HCT116 (cell line): ENCODE measurements around the gene UBL5.

Source experiments
- EZH2 ChIP-seq: fragments of 200-600 bp; sonication (generic); IDR thresholded peaks from 2 replicates; pipeline ENCODE4 v1.6.1; 2017; ENCODE audit warnings: antibody characterized with exemption, mixed run types
- RAD21 ChIP-seq: IDR thresholded peaks from 2 replicates; pipeline ENCODE4 v1.6.1; 2012; ENCODE audit warnings: low read depth, mild to moderate bottlenecking
- SIN3A ChIP-seq: IDR thresholded peaks from 2 replicates; pipeline ENCODE4 v1.6.1; 2012; ENCODE audit warnings: low read depth
- YY1 ChIP-seq: IDR thresholded peaks from 2 replicates; pipeline ENCODE4 v1.6.1; 2011; ENCODE audit warnings: low read length, low read depth, moderate library complexity, mild to moderate bottlenecking; ENCODE audit not compliant: insufficient replicate concordance; ENCODE audit errors: extremely low read depth
- TF ChIP-seq, protein P1 (sequence below), 3 experiments: fragments of 200-600 bp in 1 of 3; sonication (generic) in 1 of 3; IDR thresholded peaks in 2 of 3; conservative IDR thresholded peaks in 1 of 3; 2 replicates each; pipeline ENCODE4 v1.5.1; 2012 to 2017; ENCODE audit warnings: low read depth in 2 of 3, low read length in 2 of 3, antibody characterized with exemption in 1 of 3, borderline replicate concordance in 1 of 3, control low read depth in 1 of 3, mild to moderate bottlenecking in 1 of 3, mixed read lengths in 1 of 3, mixed run types in 1 of 3, moderate library complexity in 1 of 3; ENCODE audit not compliant: insufficient read depth in 1 of 3

DNA sequence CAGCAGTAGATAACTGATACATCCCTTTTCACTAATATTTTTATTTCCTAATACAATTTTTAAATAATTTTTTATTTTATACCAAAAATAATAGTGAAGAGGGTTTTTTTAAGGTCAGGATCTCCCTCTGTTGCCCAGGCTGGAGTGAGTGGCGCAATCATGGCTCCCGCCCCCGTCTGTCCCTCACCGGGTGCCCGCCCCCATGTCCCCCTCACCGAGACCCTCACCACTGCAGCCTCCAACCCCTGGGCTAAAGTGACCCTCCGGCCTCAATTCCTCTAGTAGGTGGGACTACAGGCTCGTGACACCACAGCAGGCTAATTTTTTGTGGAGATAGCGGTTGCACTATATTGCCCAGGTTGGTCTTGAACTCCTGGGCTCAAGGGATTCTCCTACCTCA lies 41.4 kb upstream of the UBL5 start:
- TF ChIP-seq, protein P1, sequence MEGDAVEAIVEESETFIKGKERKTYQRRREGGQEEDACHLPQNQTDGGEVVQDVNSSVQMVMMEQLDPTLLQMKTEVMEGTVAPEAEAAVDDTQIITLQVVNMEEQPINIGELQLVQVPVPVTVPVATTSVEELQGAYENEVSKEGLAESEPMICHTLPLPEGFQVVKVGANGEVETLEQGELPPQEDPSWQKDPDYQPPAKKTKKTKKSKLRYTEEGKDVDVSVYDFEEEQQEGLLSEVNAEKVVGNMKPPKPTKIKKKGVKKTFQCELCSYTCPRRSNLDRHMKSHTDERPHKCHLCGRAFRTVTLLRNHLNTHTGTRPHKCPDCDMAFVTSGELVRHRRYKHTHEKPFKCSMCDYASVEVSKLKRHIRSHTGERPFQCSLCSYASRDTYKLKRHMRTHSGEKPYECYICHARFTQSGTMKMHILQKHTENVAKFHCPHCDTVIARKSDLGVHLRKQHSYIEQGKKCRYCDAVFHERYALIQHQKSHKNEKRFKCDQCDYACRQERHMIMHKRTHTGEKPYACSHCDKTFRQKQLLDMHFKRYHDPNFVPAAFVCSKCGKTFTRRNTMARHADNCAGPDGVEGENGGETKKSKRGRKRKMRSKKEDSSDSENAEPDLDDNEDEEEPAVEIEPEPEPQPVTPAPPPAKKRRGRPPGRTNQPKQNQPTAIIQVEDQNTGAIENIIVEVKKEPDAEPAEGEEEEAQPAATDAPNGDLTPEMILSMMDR (IDR thresholded peaks at IDR 0.05 in 2 of 3, conservative IDR thresholded peaks at IDR 0.05 in 1 of 3; ENCODE audit: borderline replicate concordance in 1 of 3, insufficient read depth in 1 of 3, low read depth in 2 of 3, low read length in 2 of 3), result no peak
- no peak for TF ChIP-seq YY1
- TF ChIP-seq RAD21, result no peak
- no peak for TF ChIP-seq EZH2
- TF ChIP-seq SIN3A, result no peak
